Stimulated activated CD8-positive, alpha-beta memory T cell treated with anti-CD3 and anti-CD28 coated beads, Interleukin-7, amount 100 ng/mL, for 4 hours (primary cell): ENCODE results near the gene UBASH3B.
A peak's percentile ranks its signal among the peaks of the same experiment; 100 is the strongest.
"Not testable (repeated sequence)": the region's sequence is repeated elsewhere in the genome, so short reads cannot be mapped to it uniquely, and the experiment has no call there.

Experiments
- DNase-seq, 2 donors: peaks; one replicate each; pipeline ENCODE4 v3.0.0-alpha.2; 2020; ENCODE audit warnings: low read depth in 2 of 2

UBASH3B gene

DNA sequence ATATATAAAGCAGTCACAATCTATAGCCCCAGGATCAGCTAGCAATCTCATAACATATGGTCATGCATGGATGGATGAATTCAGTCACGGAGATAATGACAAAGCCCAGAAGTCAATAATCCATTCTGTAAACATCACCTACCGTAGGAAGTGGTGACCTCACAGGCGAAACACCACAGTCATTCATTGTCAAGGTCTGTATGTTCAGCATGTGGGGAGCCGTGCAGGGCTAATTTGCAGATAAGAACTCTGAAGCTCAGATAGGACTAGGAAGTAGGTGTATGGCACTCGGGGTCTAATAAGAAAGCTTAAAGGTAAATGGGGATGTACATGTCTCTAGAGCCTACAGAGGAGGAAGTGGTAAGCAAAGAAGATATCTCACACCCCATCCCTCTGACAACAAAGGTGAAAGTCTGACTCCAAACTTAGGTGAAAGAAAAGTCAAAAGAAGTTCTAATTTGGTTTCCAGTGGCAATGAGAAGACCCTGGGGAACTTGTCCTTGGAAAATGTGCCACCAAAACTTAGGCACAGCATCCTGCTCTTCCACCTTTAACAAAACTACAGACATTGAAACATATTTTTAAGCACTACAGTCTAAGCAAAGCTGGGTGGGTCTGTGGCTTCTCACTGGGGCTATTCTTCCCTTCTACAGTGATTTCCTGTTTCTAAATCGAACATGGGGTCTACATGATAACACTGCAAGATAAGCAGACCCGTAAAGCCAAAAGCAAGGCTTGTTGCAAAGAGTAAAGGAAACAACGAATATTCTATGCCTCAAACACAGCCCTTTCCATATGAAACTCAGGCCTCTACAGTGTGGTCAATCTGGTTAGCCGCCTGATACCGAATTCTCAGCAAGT is 188.0 kb downstream of the UBASH3B start:
- peak; percentile 39 to 49 for DNase-seq

GRCh38 chr11:122847466-122847865 is 191.9 kb downstream of the UBASH3B start:
- no peak for DNase-seq

GRCh38 chr11:122848186-122848585 is 192.7 kb downstream of the UBASH3B start:
- no peak for DNase-seq

DNA sequence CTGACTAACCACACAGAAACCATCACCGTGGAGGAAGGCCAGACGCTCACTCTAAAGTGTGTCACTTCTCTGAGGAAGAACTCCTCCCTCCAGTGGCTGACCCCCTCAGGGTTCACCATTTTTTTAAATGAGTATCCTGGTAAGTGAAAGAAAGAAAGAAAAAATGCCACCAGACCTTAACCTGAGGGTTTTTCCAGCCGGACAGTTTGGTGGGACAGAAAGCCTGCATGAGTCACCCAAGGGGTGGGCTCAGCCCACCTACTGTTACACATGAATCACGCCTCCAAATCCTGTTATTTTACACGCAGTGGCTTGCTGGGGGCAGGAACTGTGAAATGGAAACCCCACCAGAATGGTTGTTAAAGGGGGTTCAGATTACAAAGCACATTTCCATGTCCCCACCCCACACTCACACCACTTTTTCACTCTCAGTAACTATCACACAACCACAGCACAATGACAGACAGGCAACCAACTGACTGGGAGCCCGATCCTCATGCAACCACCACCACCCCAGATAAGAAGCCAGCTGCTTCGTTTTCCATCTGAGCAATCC is 194.6 kb downstream of the UBASH3B start:
- DNase-seq, result peak; percentile 60 to 64

DNA sequence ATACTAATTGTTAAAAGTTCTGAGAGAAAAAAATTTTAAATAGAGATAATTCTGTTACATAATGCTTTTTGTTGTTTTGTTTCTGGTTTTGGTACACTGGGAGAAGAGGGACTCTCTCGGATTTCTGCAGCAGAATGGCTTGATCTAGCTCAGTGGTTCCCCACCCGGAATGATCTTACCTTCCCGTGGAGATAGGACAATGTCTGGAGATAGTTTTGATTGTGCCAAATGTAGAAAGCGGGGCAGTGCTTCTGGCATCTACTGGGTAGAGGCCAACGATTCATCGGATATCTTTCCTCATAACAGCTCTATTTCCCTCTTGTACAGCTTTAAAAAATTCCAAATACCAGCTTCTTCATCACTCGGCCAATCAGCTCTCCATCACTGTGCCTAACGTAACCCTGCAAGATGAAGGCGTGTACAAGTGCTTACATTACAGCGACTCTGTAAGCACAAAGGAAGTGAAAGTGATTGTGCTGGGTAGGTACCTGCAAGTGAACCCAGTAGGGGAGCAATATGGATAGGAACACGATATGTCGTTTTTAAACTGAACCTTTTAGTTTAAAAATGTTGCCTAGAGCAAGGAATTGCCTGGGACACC is 195.9 kb downstream of the UBASH3B start:
- DNase-seq, result no peak

GRCh38 chr11:122852074-122852795 is 196.7 kb downstream of the UBASH3B start:
- DNase-seq, result peak; percentile 31 to 33

DNA sequence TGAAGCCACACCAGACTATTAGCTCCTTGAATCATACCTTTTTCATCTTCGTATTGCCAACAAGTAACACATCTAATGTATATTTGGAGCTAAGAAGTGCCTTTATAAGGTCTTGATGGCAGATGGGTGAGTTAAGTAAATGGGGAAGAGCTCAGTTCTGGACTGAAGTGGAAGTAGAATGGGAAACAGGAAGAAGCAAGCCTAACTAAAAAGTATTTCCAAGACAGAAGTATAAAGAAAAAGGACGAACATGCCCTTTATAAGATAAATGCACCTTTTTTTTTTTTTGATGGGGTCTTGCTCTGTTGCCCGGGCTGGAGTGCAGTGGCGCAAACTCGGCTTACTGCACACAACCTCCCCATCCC is 197.3 kb downstream of the UBASH3B start:
- DNase-seq, result no peak

DNA sequence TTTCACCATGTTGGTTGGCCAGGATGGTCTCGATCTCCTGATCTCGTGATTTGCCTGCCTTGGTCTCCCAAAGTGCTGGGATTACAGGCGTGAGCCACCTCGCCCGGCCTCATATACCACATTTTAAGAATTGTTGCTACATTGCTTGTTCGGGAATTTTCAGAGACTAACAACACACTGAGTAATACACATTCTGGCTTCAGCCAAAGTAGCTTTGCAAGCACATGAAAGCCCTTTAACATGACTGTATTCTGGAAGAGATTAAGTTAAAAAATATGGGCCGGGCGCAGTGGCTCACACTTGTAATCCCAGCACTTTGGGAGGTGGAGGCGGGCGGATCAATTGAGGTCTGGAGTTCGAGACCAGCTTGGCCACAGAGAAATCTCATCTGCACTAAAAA is 197.7 kb downstream of the UBASH3B start:
- DNase-seq, result no peak

DNA sequence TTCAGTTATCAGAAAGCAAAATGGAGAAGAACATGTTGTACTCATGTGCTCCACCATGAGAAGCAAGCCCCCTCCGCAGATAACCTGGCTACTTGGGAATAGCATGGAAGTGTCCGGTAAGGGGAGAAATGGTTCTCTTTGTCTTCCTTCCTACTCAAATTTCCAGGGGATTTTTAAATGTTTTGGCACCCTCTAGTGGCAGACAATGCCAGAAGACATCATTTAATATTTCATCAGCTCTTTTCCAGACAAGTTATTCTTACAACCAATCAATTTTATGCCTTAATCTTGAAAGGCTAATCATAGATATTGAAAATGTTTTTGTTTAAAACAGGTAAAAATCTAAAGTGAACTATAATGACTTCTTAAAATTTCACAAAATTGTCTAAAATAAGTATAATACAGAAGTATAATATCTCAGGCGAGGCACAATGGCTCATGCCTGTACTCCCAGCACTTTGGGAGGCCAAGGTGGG is 198.5 kb downstream of the UBASH3B start:
- no peak for DNase-seq

GRCh38 chr11:122861631-122862030 is 206.1 kb downstream of the UBASH3B start:
- no peak for DNase-seq

GRCh38 chr11:122862091-122862490 is 206.6 kb downstream of the UBASH3B start:
- DNase-seq, result no peak

- not testable (repeated sequence) for DNase-seq
Observed at GRCh38 chr11:122863154-122863553, 207.6 kb downstream of the UBASH3B start.

DNA sequence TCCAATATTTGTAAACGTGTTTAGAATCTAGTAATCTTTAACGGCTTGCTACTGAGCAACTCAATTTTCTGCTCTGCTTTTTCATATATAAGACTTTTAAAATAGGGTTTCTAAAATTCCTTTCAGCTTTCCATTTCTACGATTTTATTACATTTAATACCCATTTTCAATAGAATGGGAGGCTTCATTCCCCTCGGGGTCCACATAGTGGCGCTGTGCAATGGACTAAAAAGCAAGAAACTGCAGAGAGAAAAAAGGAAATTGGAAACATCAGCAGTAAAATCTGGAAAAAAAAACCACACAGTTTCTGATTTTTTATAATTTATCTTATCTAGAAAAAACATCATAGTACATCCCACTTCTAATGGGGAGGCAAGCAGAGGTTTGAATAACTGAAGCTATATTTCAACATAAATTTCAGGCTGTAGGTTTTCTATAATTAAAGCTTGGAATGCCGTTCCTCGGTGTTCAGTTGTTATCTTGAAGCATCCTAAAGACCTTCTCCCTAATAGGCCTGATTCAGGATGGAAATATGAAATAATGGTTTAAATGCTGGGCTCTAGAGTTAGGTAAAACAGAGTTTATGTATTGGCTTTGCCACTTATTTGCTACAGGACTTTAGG is 208.3 kb downstream of the UBASH3B start:
- no peak for DNase-seq
